Calu3 (cell line): ENCODE results near the gene B3GNT2. TPM values are rescaled to one million over a fixed set of nuclear protein-coding genes. Genes with fewer than 3 reads are reported as not detected.
"Not testable (repeated sequence)": the region's sequence is repeated elsewhere in the genome, so short reads cannot be mapped to it uniquely, and the experiment has no call there.

Experiments used
- BruUV-seq: library from RNA; stranded (reverse); fragments of 400-500 nt; replicated peaks from 2 replicates; lab custom pipeline; 2021; lab: Mats Ljungman, UMichigan
- CTCF ChIA-PET: fragments of 300-600 bp; sonication (Branson Sonifier 250); formaldehyde crosslinking; loops from one replicate; lab custom pipeline; 2022; ENCODE audit warnings: antibody characterized with exemption; lab: Charles Lee
- DNase-seq: peaks from one replicate; pipeline ENCODE4 v3.0.0; 2022
- H3K27ac Mint-ChIP-seq: one replicate; pipeline ENCODE4 v1.8.0; 2022; ENCODE audit warnings: mixed read lengths; ENCODE audit not compliant: unreplicated experiment
- H3K27me3 Mint-ChIP-seq: one replicate; pipeline ENCODE4 v1.8.0; 2022; ENCODE audit warnings: mixed read lengths; ENCODE audit not compliant: unreplicated experiment
- H3K36me3 Mint-ChIP-seq: one replicate; pipeline ENCODE4 v1.8.0; 2022; ENCODE audit warnings: mild to moderate bottlenecking, moderate library complexity, mixed read lengths; ENCODE audit not compliant: insufficient read depth, unreplicated experiment
- H3K4me1 Mint-ChIP-seq: one replicate; pipeline ENCODE4 v1.8.0; 2022; ENCODE audit warnings: mild to moderate bottlenecking, low read depth, mixed read lengths; ENCODE audit not compliant: unreplicated experiment
- H3K4me3 Mint-ChIP-seq: one replicate; pipeline ENCODE4 v1.8.0; 2022; ENCODE audit warnings: mild to moderate bottlenecking, low read depth, moderate library complexity, mixed read lengths; ENCODE audit not compliant: unreplicated experiment
- H3K9me3 Mint-ChIP-seq: one replicate; pipeline ENCODE4 v1.8.0; 2022; ENCODE audit warnings: low read depth, mixed read lengths; ENCODE audit not compliant: unreplicated experiment
- intact Hi-C: fragments of 100-400 bp; cut with micrococcal nuclease; formaldehyde crosslinking; loops from one replicate; pipeline ENCODE4 v1.10.0; 2022; ENCODE audit not compliant: unreplicated experiment
- total RNA-seq: library from RNA; stranded (reverse); gene quantifications from 2 replicates; pipeline ENCODE4 v1.2.3, GENCODE V29; 2022
- TF ChIP-seq, protein P1 (sequence below): fragments of 200-600 bp; IDR thresholded peaks from one replicate; pipeline ENCODE4 v1.8.0; 2022; ENCODE audit warnings: antibody characterized with exemption; ENCODE audit not compliant: unreplicated experiment

The B3GNT2 gene
- total RNA-seq, 1 experiment from 2014 or later = 23.8 TPM

DNA sequence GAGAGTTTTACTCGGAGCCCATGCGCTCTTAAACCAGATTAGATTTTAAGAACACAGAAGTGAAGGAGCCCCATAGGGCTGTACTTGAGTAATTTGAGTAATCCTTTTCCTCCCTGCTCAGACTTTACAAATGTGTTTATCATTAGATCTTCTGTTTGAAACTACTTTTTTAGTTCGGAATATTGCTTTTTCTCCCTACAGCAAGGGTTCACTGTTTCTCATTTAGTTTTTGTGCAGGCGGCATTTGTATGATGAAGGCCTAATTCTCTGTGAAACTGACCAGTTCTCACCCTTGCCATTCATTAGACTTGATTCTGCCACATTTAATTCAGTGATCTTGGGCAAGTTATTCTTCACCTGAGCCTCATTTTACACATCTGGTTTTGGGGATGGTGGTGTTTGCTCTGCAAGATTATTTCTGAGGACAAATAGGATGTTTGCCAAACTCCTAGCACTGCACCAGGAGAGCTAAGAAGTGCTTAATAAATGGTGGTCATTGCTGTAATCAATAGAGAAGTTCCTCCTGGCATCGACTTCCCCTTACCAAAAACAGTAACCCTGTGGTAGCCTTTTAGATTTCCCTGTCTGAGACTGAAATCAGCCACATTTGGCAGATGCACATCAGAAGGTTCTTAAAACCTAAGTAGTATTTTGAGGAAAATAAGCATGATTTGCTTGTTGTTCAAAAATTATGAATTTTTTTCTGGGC, 2.2 kb downstream of the B3GNT2 start:
- peaks cover 3% of the 10 kb centered on the region for H3K27me3 Mint-ChIP-seq
- peak overlapping the region; percentile 77 for H3K4me3 Mint-ChIP-seq
- DNase-seq = no peak
- no peaks in the 10 kb centered on the region for H3K9me3 Mint-ChIP-seq
- intact Hi-C loops = loop anchor here (5.0 kb wide), 4 partner anchors 94 to 209 kb away; no protein-coding TSS in a partner anchor
- TF ChIP-seq, protein P1, sequence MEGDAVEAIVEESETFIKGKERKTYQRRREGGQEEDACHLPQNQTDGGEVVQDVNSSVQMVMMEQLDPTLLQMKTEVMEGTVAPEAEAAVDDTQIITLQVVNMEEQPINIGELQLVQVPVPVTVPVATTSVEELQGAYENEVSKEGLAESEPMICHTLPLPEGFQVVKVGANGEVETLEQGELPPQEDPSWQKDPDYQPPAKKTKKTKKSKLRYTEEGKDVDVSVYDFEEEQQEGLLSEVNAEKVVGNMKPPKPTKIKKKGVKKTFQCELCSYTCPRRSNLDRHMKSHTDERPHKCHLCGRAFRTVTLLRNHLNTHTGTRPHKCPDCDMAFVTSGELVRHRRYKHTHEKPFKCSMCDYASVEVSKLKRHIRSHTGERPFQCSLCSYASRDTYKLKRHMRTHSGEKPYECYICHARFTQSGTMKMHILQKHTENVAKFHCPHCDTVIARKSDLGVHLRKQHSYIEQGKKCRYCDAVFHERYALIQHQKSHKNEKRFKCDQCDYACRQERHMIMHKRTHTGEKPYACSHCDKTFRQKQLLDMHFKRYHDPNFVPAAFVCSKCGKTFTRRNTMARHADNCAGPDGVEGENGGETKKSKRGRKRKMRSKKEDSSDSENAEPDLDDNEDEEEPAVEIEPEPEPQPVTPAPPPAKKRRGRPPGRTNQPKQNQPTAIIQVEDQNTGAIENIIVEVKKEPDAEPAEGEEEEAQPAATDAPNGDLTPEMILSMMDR = no peak
- TSS peak; percentile 23 for BruUV-seq
- peaks cover 34% of the 10 kb centered on the region for H3K4me1 Mint-ChIP-seq
- CTCF ChIA-PET = no interaction called here
- H3K27ac Mint-ChIP-seq = peak overlapping the region; percentile 37
- peaks cover 35% of the 10 kb centered on the region for H3K36me3 Mint-ChIP-seq

DNA sequence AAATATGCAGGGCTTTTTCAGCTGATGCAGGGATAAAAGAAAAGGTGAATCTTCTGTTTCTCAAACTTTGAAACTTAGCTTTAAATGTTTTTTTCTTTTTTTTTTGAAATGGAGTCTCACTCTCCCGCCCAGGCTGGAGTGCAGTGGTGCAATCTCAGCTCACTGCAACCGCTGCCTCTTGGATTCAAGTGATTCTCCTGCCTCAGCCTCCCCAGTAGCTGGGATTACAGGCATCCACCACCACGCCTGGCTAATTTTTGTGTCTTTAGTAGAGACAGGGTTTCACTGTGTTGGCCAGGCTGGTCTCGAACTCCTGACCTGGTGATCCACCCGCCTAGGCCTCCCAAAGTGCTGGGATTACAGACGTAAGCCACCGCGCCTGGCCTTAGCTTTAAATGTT, 2.9 kb downstream of the B3GNT2 start:
- H3K9me3 Mint-ChIP-seq, DNase-seq, CTCF ChIA-PET, H3K27ac Mint-ChIP-seq, BruUV-seq, H3K4me3 Mint-ChIP-seq, H3K27me3 Mint-ChIP-seq: not testable (repeated sequence)
- intact Hi-C loops = loop anchor here (5.0 kb wide), 4 partner anchors 93 to 208 kb away; no protein-coding TSS in a partner anchor
- Mint-ChIP-seq H3K4me1 (peaks cover 37% of the 10 kb centered on the region), H3K36me3 (peaks cover 35% of the 10 kb centered on the region)

DNA sequence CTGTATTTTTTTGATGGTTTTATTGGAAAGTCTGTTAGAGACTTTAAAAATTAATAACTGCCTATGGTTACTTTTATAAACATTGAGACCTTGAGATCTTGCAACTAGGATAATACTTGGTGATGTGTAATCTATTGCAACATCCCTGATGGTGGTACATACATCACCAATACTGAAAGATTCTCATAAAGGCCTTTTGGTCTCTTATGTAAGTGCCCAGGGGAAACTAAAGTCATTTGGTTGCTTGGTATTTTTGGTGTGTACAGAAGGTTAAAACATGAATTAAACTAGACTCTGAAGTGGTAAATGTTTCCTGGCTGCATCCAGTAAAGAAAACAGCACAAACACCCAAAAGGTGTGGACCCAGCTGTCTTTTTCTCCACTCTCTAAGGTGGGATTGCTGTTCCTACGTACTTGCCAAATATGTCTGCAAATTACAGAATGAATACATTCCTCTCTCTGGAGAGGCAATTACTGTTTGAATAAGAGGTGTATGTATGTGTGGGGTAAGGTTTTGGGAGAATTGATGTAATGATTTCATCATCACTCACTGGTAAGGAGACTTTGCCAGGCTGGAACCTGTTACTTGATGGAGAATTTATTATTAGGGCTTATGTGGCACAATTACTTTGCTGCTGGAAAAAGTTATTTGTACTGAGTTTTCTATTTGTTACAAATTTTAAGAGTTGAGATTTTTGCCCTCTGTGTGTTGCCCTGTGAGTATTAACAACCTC, 3.6 kb downstream of the B3GNT2 start:
- no peak overlapping the region for H3K4me3 Mint-ChIP-seq
- peaks cover 35% of the 10 kb centered on the region for H3K36me3 Mint-ChIP-seq
- H3K27ac Mint-ChIP-seq = no peak overlapping the region
- TF ChIP-seq, protein P1 = no peak
- no TSS peak for BruUV-seq
- H3K9me3 Mint-ChIP-seq = no peaks in the 10 kb centered on the region
- intact Hi-C loops = loop anchor here (5.0 kb wide), 4 partner anchors 93 to 208 kb away; no protein-coding TSS in a partner anchor
- no peak for DNase-seq
- H3K4me1 Mint-ChIP-seq = peaks cover 37% of the 10 kb centered on the region
- H3K27me3 Mint-ChIP-seq = no peaks in the 10 kb centered on the region
- CTCF ChIA-PET = interaction anchor here (0.5 kb wide), 1 partner anchor 114 kb away, joined by 3 read pairs; no protein-coding TSS in a partner anchor

DNA sequence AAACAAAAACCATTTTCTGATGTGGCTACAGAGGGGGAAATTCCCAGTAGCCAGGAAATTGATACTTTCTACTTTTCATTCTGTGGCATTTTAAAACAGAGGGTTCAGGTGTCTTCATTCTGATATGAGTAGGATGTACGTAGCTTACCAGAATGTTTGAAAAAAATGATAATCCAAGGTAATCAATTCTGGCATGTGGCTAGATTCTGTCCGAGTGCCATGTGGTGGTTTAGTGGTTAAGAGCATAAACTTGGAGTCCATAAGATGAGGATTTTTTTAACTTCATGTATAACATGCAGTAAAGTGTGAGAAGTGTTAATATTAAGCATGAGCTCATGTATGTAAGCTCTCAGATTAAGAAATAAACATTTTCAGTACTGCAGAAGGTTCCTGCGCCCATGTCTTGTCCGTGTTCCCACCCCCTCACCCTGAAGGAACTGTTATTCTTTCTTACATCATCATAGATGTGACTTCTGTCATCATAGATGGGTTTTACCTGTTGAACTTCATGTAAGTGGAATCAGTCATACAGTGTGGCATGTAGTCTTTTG, 4.5 kb downstream of the B3GNT2 start:
- Mint-ChIP-seq H3K4me1 (peaks cover 37% of the 10 kb centered on the region), H3K27ac (no peak overlapping the region), H3K4me3 (no peak overlapping the region), H3K36me3 (peaks cover 31% of the 10 kb centered on the region), H3K27me3 (no peaks in the 10 kb centered on the region), H3K9me3 (no peaks in the 10 kb centered on the region)
- BruUV-seq = no TSS peak
- CTCF ChIA-PET = interaction anchor here (1.1 kb wide), 1 partner anchor 88 kb away, joined by 3 read pairs; no protein-coding TSS in a partner anchor
- DNase-seq = no peak
- TF ChIP-seq, protein P1 = no peak
- intact Hi-C loops = no loop called here
